22Rv1 (cell line): ENCODE results near the gene FAM177B.

Experiments used
- H3K27ac ChIP-seq: fragments of 450-650 bp; 2 replicates; pipeline ENCODE4 v1.5.1; 2017
- ZFX ChIP-seq: fragments of 450-650 bp; IDR thresholded peaks from 2 replicates; pipeline ENCODE4 v1.6.1; 2017; ENCODE audit warnings: antibody characterized with exemption, borderline replicate concordance
- TF ChIP-seq, protein P1 (sequence below): fragments of 450-650 bp; IDR thresholded peaks from 2 replicates; pipeline ENCODE4 v1.5.1; 2017; ENCODE audit warnings: mild to moderate bottlenecking

Gene FAM177B

DNA sequence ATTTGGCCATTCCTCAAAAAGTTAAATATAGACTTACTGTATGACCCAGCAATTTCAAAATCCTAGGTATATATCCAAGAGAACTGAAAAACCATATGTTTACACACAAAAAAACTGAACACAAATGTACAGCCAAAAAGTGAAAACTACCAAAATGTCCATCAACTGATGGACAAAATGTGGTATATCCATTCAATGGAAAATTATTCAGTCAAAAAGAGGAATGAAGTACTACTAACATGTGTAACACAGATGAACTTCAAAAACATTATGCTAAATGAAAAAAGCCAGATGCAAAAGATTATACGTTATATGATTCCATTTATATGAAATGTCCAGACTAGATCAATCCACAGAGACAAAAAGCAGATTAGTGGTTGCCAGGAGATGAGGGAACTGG, 32.7 kb upstream of the FAM177B start:
- no peak for TF ChIP-seq ZFX
- TF ChIP-seq, protein P1, sequence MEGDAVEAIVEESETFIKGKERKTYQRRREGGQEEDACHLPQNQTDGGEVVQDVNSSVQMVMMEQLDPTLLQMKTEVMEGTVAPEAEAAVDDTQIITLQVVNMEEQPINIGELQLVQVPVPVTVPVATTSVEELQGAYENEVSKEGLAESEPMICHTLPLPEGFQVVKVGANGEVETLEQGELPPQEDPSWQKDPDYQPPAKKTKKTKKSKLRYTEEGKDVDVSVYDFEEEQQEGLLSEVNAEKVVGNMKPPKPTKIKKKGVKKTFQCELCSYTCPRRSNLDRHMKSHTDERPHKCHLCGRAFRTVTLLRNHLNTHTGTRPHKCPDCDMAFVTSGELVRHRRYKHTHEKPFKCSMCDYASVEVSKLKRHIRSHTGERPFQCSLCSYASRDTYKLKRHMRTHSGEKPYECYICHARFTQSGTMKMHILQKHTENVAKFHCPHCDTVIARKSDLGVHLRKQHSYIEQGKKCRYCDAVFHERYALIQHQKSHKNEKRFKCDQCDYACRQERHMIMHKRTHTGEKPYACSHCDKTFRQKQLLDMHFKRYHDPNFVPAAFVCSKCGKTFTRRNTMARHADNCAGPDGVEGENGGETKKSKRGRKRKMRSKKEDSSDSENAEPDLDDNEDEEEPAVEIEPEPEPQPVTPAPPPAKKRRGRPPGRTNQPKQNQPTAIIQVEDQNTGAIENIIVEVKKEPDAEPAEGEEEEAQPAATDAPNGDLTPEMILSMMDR = no peak
- no peak overlapping the region for H3K27ac ChIP-seq

DNA sequence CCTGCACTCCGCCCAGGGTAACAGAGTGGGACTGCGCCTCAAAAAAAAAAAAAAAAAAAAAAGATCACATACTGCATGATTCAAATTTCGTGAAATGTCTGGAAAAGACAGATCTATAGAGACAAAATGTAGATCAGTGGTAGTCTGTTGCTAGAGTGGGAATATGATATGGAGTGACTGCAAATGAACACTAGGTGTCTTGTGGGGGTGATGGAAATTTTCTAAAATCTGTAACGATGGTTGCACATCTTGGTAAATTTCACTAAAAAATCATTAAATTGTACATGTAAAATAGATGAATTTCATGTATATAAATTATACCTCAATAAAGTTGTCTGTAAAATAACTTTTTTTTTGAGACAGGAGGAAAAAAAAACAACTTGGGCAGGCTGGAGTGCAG, 30.2 kb upstream of the FAM177B start:
- no peak overlapping the region for H3K27ac ChIP-seq
- TF ChIP-seq, protein P1 = no peak; the same call in 1 of the 2 replicates
- no peak for TF ChIP-seq ZFX

DNA sequence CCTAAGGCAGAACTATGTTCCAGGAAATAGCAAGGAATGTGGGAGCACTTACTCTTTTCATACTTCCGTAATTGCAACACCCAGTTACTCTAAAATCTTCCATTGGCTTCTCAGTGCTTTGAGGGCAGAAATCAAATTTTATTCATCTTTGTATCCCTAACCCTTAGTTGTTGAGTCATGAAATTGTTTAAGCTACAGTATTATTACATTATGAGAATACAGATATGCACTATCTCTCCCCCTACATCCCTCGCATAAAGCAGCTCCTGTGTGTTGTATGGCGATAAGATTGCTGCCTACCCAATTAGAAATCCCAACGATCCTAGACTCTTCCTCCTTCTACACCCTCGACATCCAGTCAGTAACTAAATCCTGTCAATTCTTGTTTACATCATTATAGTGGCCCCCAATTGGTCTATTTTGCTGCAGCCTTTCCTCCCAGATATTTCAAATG, 27.3 kb upstream of the FAM177B start:
- no peak for TF ChIP-seq ZFX
- TF ChIP-seq, protein P1 = no peak
- no peak overlapping the region for H3K27ac ChIP-seq

DNA sequence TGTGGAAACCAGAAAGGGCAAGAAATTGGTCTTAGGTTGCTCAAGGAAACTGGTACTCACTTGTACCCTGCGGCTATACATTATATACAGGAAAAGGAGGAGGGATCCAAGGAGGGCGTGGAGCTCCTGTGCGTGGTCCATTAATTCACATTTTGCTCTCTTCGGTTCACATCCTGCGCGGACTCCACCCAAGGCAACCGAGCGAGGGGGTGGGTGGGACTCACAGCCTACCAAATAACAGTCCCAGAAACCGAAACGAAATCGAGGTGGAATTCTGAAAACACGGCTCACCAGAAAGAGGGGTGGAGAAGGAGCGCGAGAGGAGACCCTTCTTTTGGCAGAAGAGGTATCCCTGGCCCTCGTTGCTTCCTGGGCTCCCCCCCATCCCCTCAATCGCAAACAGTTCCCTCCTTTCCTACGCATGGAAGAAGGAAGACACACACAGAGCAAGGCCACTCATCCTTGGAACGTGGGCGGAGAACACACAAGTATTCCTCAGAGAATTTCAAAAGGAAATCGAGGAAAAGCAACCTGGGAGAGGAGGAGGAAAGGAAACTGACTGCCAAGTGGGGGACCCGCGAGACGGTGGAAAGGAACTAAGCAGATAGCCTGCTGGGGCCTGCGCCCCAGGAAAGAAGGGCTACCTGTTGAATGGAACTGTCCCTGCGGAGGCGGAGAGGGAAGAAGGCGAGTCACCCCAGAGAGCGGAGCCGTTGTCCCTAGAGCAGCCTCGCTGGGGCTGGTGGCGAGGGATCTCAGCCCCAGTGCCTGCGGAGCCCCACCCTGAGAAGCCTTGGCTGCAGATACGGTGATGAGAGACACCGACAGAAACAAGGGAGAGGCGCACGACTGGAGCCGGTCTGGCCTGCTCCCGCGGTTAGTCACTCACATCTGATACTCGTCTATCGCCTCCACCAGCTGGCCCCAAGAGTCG, 25.4 kb upstream of the FAM177B start:
- peak overlapping the region; percentile 94 for H3K27ac ChIP-seq

DNA sequence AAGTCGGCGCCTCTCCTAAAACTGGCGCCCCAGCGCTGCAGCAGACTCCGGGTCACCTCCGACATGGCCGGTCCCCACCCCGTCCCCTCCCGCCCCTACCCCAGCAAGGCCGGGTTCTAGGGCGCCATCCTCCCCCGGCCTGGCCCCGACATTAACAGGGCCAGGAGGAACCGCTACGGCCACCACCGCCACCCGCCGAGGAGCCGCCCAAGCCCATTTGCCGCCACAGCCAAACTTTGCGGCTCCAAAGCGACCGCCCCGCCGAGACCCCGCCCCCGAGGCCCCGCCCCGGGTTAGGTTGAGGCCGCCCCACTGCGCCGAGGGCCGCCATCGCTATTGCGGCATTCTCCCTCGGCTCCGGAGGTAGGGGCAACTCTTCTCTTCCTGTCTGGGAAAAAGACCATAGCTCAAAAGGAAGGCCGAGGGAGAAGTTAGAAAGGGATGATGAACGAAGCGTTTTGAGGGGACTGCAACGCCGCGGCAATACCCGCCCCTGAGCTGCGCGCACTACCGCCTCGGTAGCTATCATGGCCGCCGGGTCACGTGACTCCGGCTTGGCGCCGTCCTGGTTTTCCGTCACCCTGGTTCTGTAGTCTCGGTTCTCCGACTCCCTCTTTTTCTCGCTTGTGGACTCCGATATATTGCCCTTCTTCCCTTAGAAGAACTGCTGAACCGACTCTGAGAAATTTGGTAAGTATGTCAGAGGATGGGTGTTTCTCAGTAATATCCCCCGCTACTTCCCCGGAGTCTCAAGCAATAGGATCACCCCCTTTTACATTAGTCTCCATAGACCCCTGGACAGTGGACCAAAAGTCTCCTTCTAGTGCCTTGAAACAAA, 24.5 kb upstream of the FAM177B start, which contains the start of the genes AIDA and BROX:
Gene AIDA, minus strand, starts transcription at position 239 of the 838 bp plus-strand sequence. Its CDS starts 174 bp downstream, at position 65.
Gene BROX, plus strand, starts transcription at position 312 of the 838 bp plus-strand sequence. CDS start 3,136 bp downstream, outside the sequence.
- H3K27ac ChIP-seq = peak within 1 kb of the TSS; percentile 94
- TF ChIP-seq, protein P1 = no peak
- no peak for TF ChIP-seq ZFX

More for the DNA sequence above, 25.4 kb upstream of the FAM177B start:
- no peak for TF ChIP-seq ZFX
- TF ChIP-seq, protein P1 = no peak

DNA sequence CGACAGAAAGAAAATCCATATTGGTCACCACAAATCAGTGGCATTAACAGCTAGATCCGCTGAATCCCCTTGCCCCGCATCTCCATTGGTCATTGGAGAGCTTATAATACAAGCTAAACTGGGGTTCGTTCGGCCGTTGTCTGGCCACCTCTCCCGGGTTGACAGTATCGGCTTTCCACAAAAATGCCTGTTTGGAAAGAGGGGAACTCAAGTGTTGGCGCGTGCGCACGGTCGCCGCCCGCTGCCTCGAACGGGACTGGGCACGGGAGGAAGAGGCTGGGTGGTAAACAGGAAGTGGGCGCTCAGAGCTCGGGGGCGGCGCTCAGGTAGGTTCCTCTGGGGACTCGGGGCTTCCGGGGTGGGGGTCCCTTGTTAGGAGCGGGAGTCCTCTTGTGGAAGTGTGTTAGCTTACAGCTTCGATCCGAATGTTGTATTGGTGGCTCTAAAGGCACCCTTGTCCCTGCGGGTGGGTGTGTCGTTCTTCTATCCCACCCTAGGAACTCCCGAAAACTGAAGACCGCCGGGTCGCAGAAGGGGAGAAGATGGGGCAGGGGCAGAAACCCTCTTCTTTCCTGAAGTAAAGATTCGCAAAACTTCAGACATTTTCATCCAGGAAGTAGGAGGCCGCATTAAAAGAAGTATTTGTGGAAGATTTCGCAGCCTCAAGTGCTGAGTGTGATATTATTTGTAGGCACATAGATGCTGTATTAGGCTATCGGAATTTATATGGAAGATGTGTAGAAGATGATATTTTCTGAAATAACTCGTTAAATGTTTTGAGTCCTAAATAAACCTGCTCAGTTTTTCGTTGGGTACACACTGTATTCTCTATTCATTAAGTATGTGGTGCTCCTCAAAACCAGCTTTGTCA, 23.7 kb upstream of the FAM177B start:
- peak overlapping the region; percentile 94 for H3K27ac ChIP-seq
- no peak for TF ChIP-seq ZFX
- TF ChIP-seq, protein P1 = no peak
